Upper lobe of right lung (tissue), 1 donor: ENCODE data around the gene SLC2A6. TPM values are rescaled to one million over a fixed set of nuclear protein-coding genes. Genes with fewer than 3 reads are reported as not detected.

ENCODE experiments used
- ATAC-seq: fragments of 200-7000 bp; cut with Tn5 transposase; one replicate; pipeline ENCODE4 v1.9.1; 2020; ENCODE audit warnings: mild to moderate bottlenecking, moderate library complexity
- DNase-seq: peaks from one replicate; pipeline ENCODE4 v3.0.0-alpha.2; 2020
- H3K27ac ChIP-seq: fragments of 200-600 bp; one replicate; pipeline ENCODE4 v1.8.0; 2022
- H3K27me3 ChIP-seq: fragments of 200-600 bp; one replicate; pipeline ENCODE4 v1.8.0; 2022; ENCODE audit warnings: mild to moderate bottlenecking
- H3K36me3 ChIP-seq: fragments of 200-600 bp; one replicate; pipeline ENCODE4 v1.8.0; 2022
- H3K4me1 ChIP-seq: fragments of 200-600 bp; one replicate; pipeline ENCODE4 v1.8.0; 2022
- H3K4me3 ChIP-seq: fragments of 200-600 bp; one replicate; pipeline ENCODE4 v1.8.0; 2022; ENCODE audit warnings: mild to moderate bottlenecking
- H3K9me3 ChIP-seq: fragments of 200-600 bp; one replicate; pipeline ENCODE4 v1.8.0; 2022
- intact Hi-C: fragments of 100-400 bp; cut with DNase I; formaldehyde crosslinking; loops from one replicate; pipeline ENCODE4 v1.11.0; 2022
- total RNA-seq: library from RNA; stranded (reverse); fragmentation: NEBNext Ultra II Directional; extraction: Animal tissue kit (Norgen Biotek cat#: 25700); gene quantifications from one replicate; pipeline ENCODE4 v1.2.1, GENCODE V29; 2021
- TF ChIP-seq, protein P1 (sequence below): fragments of 200-600 bp; IDR thresholded peaks from one replicate; pipeline ENCODE4 v1.8.0; 2022; ENCODE audit warnings: antibody characterized with exemption
- donor health status: DM: no; HTN: yes; CAD: no; lungs with severe emphysema.

The SLC2A6 gene
- total RNA-seq, 1 donor from 2014 or later: 11.4 TPM

DNA sequence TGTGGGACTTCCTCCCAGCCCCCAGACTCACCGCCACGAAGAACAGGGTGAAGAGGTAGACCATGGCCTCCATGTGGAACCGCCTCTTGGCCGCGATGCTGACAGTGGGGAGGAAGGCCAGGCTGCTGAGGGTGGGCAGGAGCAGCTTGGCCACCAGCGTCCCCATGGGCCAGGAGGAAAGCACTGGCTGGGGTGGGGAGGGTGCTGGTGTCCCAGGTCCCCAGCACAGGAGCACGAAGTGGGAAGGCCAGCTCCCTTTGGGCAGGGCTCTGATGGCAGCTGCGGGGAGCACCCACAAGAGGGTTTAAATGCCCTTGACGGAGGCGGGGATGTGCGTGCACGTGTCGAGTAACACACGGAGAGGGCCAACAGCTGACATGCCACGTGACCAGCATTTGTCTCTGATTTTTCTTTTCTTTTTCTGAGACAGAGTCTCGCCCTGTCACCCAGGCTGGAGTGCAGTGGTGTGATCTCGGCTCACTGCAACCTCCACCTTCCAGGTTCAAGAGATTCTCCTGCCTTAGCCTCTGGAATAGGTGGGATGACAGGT lies 45.9 kb upstream of the SLC2A6 start, which contains the start of gene MYMK:
Gene MYMK, minus strand, starts transcription at position 281 of the 550 bp plus-strand sequence. Its CDS starts 115 bp downstream, at position 166.
- Histone ChIP-seq H3K4me3 (no peak within 1 kb of the TSS), H3K27me3 (peaks cover 12% of the 10 kb centered on the region), H3K27ac (no peak within 1 kb of the TSS), H3K4me1 (peaks cover 24% of the 10 kb centered on the region), H3K9me3 (no peaks in the 10 kb centered on the region), H3K36me3 (no peaks in the 10 kb centered on the region)
- no peak for DNase-seq
- intact Hi-C loops: no loop called here
- ATAC-seq: no peak
- TF ChIP-seq, protein P1, sequence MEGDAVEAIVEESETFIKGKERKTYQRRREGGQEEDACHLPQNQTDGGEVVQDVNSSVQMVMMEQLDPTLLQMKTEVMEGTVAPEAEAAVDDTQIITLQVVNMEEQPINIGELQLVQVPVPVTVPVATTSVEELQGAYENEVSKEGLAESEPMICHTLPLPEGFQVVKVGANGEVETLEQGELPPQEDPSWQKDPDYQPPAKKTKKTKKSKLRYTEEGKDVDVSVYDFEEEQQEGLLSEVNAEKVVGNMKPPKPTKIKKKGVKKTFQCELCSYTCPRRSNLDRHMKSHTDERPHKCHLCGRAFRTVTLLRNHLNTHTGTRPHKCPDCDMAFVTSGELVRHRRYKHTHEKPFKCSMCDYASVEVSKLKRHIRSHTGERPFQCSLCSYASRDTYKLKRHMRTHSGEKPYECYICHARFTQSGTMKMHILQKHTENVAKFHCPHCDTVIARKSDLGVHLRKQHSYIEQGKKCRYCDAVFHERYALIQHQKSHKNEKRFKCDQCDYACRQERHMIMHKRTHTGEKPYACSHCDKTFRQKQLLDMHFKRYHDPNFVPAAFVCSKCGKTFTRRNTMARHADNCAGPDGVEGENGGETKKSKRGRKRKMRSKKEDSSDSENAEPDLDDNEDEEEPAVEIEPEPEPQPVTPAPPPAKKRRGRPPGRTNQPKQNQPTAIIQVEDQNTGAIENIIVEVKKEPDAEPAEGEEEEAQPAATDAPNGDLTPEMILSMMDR: no peak

DNA sequence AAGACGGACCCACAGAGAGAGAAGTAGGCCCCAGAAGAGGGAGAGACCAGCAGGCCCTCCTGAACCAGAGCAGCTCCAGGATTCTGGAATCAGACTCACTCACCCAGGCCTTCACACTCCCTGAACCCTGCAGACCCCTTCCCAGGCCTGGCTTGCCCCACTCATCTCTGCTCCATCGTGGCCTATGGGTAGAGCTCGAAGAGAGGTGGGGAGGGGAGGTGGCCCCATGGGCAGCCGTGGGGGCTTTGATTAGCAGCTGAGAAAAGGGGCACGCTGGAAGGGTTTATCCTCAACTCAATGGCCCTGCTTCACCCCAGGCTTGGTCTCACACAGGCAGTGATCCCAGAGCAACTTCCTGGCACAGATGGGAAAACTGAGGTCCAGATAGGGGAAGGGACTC lies 45.2 kb upstream of the SLC2A6 start:
- TF ChIP-seq, protein P1: no peak
- DNase-seq (no peak), ATAC-seq (no peak)
- H3K4me1 ChIP-seq: peaks cover 24% of the 10 kb centered on the region
- H3K27ac ChIP-seq: no peak overlapping the region
- H3K4me3 ChIP-seq: no peak overlapping the region
- peaks cover 12% of the 10 kb centered on the region for H3K27me3 ChIP-seq
- no peaks in the 10 kb centered on the region for H3K9me3 ChIP-seq
- intact Hi-C loops: no loop called here
- no peaks in the 10 kb centered on the region for H3K36me3 ChIP-seq

DNA sequence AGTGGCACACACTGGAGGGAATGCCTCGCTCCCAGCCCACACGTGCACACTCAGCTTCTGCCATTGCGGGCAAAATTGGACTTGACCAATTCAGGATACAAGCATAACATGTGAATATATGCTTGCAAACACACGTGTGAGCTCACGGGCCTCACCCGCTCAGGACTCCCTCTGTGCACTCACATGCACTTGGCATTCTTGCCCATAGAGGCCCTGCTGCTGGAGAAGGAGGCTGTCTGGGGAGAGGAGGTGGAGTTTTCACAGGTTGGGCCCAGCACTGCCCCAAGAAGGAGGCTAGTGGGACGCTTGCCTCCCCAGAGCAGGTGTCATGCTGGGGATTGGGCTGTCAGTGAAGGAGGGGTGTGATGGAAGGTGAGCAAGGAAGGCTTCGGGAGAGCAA lies 44.2 kb upstream of the SLC2A6 start:
- no peak for DNase-seq
- Histone ChIP-seq H3K9me3 (no peaks in the 10 kb centered on the region), H3K27me3 (peaks cover 6% of the 10 kb centered on the region), H3K36me3 (no peaks in the 10 kb centered on the region), H3K27ac (no peak overlapping the region), H3K4me3 (no peak overlapping the region), H3K4me1 (peaks cover 13% of the 10 kb centered on the region)
- TF ChIP-seq, protein P1: no peak
- ATAC-seq: no peak
- intact Hi-C loops: no loop called here

DNA sequence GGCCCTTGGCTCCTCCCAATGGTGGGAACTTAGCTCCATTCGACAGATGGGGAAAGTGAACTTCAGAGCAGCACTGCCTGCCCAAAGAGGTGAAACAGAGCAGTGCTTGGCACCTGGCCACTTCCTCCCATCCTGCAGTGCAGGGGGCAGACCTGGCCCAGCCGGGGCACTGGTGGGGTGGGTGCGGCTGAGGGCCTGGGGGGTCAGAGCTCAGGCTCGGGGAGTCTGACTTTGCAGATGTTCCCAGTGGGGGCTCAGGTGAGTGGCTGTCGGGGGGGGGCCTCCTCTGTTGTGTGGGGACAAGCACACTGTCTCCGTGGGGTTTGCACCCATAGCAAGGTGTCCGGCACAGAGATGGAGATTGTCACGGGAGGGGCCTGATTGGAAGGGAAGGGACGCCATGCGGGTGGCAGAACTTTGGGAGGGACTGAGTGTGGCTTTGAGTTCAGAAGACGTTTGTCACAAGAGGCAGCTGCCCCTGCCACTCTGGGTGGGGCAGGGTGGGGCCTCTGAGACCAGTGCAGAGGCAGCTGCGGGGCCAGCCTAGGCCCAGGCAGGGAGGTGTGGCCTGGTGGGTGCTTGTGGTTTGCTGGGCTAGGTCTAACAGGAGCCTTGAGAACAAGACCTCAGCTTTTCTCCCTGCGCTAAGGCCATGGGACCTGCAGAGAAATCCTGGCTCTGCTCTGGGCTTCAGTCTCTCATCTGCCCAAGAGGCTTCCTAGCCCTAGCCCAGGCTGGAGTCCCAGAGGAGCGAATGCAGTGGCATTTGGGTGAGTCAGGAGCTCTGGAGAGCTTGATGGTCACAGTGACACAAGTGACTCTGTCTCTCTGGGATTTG lies 43.4 kb upstream of the SLC2A6 start:
- TF ChIP-seq, protein P1: no peak
- no peak for DNase-seq

DNA sequence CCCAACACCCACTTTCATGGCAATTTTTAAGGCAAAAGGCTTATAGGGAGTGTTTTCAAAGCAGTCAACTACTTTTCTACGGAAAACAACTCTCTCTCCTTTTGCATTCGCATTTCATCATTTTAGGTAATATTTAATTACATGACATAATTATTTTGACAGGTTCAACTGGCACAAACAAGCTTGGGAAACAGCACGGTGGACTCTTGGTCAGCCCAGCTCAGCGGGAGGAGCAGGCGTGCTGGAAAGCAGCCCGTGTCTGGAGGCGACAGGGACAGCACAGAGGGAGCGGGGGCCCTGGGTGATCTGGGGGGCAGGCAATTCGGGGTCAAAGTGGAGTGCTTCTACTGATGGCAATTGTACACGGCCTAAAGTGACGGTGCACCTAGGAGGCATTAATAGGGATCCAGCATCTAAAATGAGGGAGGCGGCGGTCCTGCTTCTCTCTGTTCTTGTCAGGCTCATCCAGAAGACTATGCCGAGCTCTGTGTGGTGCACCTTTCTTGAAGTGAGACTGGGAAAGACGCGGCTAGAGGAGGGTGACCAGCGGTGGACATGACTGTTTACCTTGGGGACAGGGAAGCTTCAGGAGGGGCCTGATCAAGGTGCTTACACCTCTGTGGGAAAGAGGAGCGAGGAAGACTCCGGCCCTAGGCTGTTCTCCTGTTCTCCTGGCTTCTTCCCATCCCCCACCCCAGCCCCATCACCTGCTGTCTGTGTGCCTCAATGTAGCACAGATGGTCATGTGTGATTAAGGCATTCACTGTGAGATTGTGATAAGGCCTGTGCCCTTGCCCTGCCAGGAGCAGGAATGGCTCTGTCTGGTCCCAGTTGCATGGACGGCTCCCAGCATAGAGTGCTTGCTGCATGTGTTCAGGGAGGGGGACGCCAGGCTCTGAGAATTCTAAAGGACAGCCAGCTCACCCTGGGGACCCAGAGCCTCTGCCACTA lies 42.5 kb upstream of the SLC2A6 start:
- no peak overlapping the region for H3K4me3 ChIP-seq
- no peak overlapping the region for H3K27ac ChIP-seq
- no peaks in the 10 kb centered on the region for H3K9me3 ChIP-seq
- no peaks in the 10 kb centered on the region for H3K36me3 ChIP-seq
- DNase-seq: no peak
- H3K4me1 ChIP-seq: peaks cover 4% of the 10 kb centered on the region
- intact Hi-C loops: no loop called here
- H3K27me3 ChIP-seq: peaks cover 4% of the 10 kb centered on the region
- TF ChIP-seq, protein P1: no peak
- no peak for ATAC-seq

More for the DNA sequence above, 43.4 kb upstream of the SLC2A6 start:
- peaks cover 9% of the 10 kb centered on the region for H3K4me1 ChIP-seq
- no peaks in the 10 kb centered on the region for H3K9me3 ChIP-seq
- H3K27ac ChIP-seq: no peak overlapping the region
- peaks cover 4% of the 10 kb centered on the region for H3K27me3 ChIP-seq
- no peak for ATAC-seq
- H3K36me3 ChIP-seq: no peaks in the 10 kb centered on the region
- H3K4me3 ChIP-seq: no peak overlapping the region
- intact Hi-C loops: no loop called here
